Gastrocnemius medialis (tissue), 4 donors: Measurements from ENCODE around the gene SLC6A17. TPM values are rescaled to one million over a fixed set of nuclear protein-coding genes. Genes with fewer than 3 reads are reported as not detected.

Source experiments
- ATAC-seq, 2 donors: fragments of 150-250 bp; one replicate each; pipeline ENCODE4 v1.9.1; 2016
- DNase-seq, 2 donors: peaks; one replicate each; pipeline ENCODE4 v3.0.0-alpha.2; 2019
- H3K27ac ChIP-seq, 4 donors: fragments of 200-600 bp; sonication (generic); 1 replicate in 1 of 4; 2 replicates in 3 of 4; pipeline ENCODE4 v1.5.1; 2016 to 2018; ENCODE audit warnings: mild to moderate bottlenecking in 2 of 4, moderate library complexity in 1 of 4
- H3K27me3 ChIP-seq, 3 donors: fragments of 200-600 bp; sonication (generic) in 2 of 3; 1 replicate in 1 of 3; 2 replicates in 2 of 3; pipeline versions ENCODE4 v1.5.1 to v1.6.0; 2016 to 2019; ENCODE audit warnings: mild to moderate bottlenecking in 1 of 3, moderate library complexity in 1 of 3
- H3K36me3 ChIP-seq, 2 donors: fragments of 200-600 bp; sonication (generic) in 1 of 2; one replicate each; pipeline ENCODE4 v1.5.1; 2017 to 2018
- H3K4me1 ChIP-seq, 2 donors: fragments of 200-600 bp; sonication (generic) in 1 of 2; one replicate each; pipeline ENCODE4 v1.5.1; 2016 to 2017; ENCODE audit warnings: mild to moderate bottlenecking in 2 of 2
- H3K4me3 ChIP-seq, 4 donors: fragments of 200-600 bp; sonication (generic) in 3 of 4; 1 replicate in 1 of 4; 2 replicates in 3 of 4; pipeline ENCODE4 v1.5.1; 2016 to 2019; ENCODE audit warnings: mild to moderate bottlenecking in 2 of 4
- H3K9me3 ChIP-seq, 3 donors: fragments of 200-600 bp; sonication (generic) in 2 of 3; 1 replicate in 1 of 3; 2 replicates in 2 of 3; pipeline ENCODE4 v1.5.1; 2016 to 2019
- CTCF ChIP-seq, 5 experiments: fragments of 450-650 bp in 3 of 5; fragments of 200-600 bp in 2 of 5; sonication (generic) in 2 of 5; IDR thresholded peaks in 4 of 5; conservative IDR thresholded peaks in 1 of 5; 1 replicate in 4 of 5; 2 replicates in 1 of 5; pipeline ENCODE4 v1.5.1; 2016 to 2019; ENCODE audit warnings: antibody characterized with exemption in 5 of 5, mild to moderate bottlenecking in 3 of 5, moderate library complexity in 3 of 5
- POLR2A ChIP-seq, 2 donors: fragments of 450-650 bp; IDR thresholded peaks; one replicate each; pipeline ENCODE4 v1.6.1; 2017; ENCODE audit warnings: antibody characterized with exemption in 2 of 2, mild to moderate bottlenecking in 2 of 2, moderate library complexity in 2 of 2
- in situ Hi-C, 4 donors: fragments of 200-750 bp; cut with MboI; loops; one replicate each; pipeline versions ENCODE4 v1.15.0 to v1.8.0; 2017; ENCODE audit warnings: low sequenced_read_pairs in 4 of 4
- intact Hi-C: fragments of 100-400 bp; cut with DNase I; formaldehyde crosslinking; loops from one replicate; pipeline ENCODE4 v1.15.1; 2023; ENCODE audit warnings: low total_unique reads
- total RNA-seq, 4 donors: library from RNA; depleted of rRNA; stranded (reverse); fragments of >200 nt; gene quantifications; one replicate each; pipeline versions ENCODE4 v1.1.0 to v1.2.3, GENCODE V29; 2016

SLC6A17 gene
- total RNA-seq, 4 donors from 2014 or later, result 0.02 to 0.03 TPM; not detected in 2

GRCh38 chr1:110159168-110159567 lies 8.9 kb downstream of the SLC6A17 start:
- in situ Hi-C loops, result no loop called here
- no peak overlapping the region for H3K4me3 ChIP-seq
- intact Hi-C loops, result no loop called here
- peaks cover 0 to under 1% (median 0%) of the 10 kb centered on the region in 3 donors for H3K27me3 ChIP-seq
- ATAC-seq (no peak), DNase-seq (no peak)
- H3K9me3 ChIP-seq, result no peaks in the 10 kb centered on the region
- H3K4me1 ChIP-seq, result no peaks in the 10 kb centered on the region
- TF ChIP-seq CTCF (IDR thresholded peaks at IDR 0.05 in 4 of 5, conservative IDR thresholded peaks at IDR 0.05 in 1 of 5), result no peak
- TF ChIP-seq POLR2A (IDR thresholded peaks at IDR 0.05), result no peak
- no peak overlapping the region for H3K27ac ChIP-seq
- H3K36me3 ChIP-seq, result no peaks in the 10 kb centered on the region

GRCh38 chr1:110160538-110161100 lies 10.3 kb downstream of the SLC6A17 start:
- intact Hi-C loops (no loop called here), in situ Hi-C loops (no loop called here)
- Histone ChIP-seq H3K9me3 (no peaks in the 10 kb centered on the region), H3K4me1 (no peaks in the 10 kb centered on the region), H3K27me3 (no peaks in the 10 kb centered on the region), H3K4me3 (no peak overlapping the region), H3K27ac (no peak overlapping the region), H3K36me3 (no peaks in the 10 kb centered on the region)
- DNase-seq (no peak), ATAC-seq (no peak)
- TF ChIP-seq POLR2A (IDR thresholded peaks at IDR 0.05), result no peak
- TF ChIP-seq CTCF (IDR thresholded peaks at IDR 0.05 in 4 of 5, conservative IDR thresholded peaks at IDR 0.05 in 1 of 5), result no peak

DNA sequence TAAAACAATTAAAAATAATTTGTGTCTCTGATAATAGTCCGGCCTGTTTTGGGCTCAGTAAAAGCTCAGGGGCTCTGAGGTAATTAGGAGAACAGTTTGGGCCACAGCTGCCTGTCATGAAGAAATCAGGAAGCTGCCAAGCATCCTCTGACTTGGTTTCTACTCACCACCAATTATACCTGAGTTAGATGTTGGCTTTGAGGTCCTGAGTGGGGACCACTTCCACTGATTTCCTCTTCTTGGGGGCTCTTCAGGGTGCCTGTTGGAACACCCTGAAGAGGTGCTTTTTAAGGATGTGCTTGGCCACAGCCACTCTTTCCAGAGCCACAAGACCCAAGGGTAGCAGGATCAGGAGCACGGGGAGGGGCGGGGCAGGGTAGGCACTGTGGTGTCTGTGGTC lies 10.9 kb downstream of the SLC6A17 start:
- intact Hi-C loops, result no loop called here
- no peak for TF ChIP-seq POLR2A (IDR thresholded peaks at IDR 0.05)
- TF ChIP-seq CTCF (IDR thresholded peaks at IDR 0.05 in 4 of 5, conservative IDR thresholded peaks at IDR 0.05 in 1 of 5), result no peak
- H3K27me3 ChIP-seq, result no peaks in the 10 kb centered on the region
- in situ Hi-C loops, result no loop called here
- no peak for ATAC-seq
- H3K27ac ChIP-seq, result no peak overlapping the region
- no peaks in the 10 kb centered on the region for H3K4me1 ChIP-seq
- no peaks in the 10 kb centered on the region for H3K36me3 ChIP-seq
- DNase-seq, result no peak
- H3K4me3 ChIP-seq, result no peak overlapping the region
- H3K9me3 ChIP-seq, result no peaks in the 10 kb centered on the region

DNA sequence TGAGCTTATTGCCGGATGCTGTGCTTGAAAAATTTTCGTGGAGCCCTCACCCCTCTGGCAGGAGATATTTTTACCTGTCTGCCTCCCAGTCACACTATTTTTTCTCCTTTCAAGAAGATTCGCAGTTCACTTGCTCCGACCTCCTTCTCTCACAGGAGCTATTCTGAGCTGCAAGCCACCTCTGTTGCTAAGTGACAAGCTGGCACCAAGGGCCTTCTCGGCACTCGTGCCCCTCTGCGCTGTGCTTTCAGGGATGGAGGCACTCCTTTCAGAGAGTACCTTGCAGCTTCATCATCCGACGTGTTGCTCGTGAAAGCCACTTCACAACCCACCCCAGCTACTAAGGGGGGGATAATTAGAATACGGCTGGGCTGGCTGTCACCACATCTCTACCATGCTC lies 11.6 kb downstream of the SLC6A17 start:
- no peak for DNase-seq
- TF ChIP-seq POLR2A (IDR thresholded peaks at IDR 0.05), result no peak
- no peak for TF ChIP-seq CTCF (IDR thresholded peaks at IDR 0.05 in 4 of 5, conservative IDR thresholded peaks at IDR 0.05 in 1 of 5)

GRCh38 chr1:110163591-110163990 lies 13.3 kb downstream of the SLC6A17 start:
- no peaks in the 10 kb centered on the region for H3K36me3 ChIP-seq
- H3K27me3 ChIP-seq, result no peaks in the 10 kb centered on the region
- no peak for DNase-seq
- no peaks in the 10 kb centered on the region for H3K4me1 ChIP-seq
- intact Hi-C loops (no loop called here), in situ Hi-C loops (no loop called here)
- H3K27ac ChIP-seq, result no peak overlapping the region
- ATAC-seq, result no peak
- no peaks in the 10 kb centered on the region for H3K9me3 ChIP-seq
- TF ChIP-seq POLR2A (IDR thresholded peaks at IDR 0.05) (no peak), CTCF (IDR thresholded peaks at IDR 0.05 in 4 of 5, conservative IDR thresholded peaks at IDR 0.05 in 1 of 5) (no peak)
- H3K4me3 ChIP-seq, result no peak overlapping the region

More for the DNA sequence above, 11.6 kb downstream of the SLC6A17 start:
- Histone ChIP-seq H3K9me3 (no peaks in the 10 kb centered on the region), H3K27me3 (no peaks in the 10 kb centered on the region), H3K4me3 (no peak overlapping the region), H3K36me3 (no peaks in the 10 kb centered on the region), H3K4me1 (no peaks in the 10 kb centered on the region), H3K27ac (no peak overlapping the region)
- intact Hi-C loops, result no loop called here
- in situ Hi-C loops, result no loop called here
- ATAC-seq, result no peak
